C4-2B (cell line): ENCODE data around the gene PKHD1.
"Not testable (repeated sequence)": the region's sequence is repeated elsewhere in the genome, so short reads cannot be mapped to it uniquely, and the experiment has no call there.

ENCODE experiments used
- H3K27ac ChIP-seq: fragments of 450-650 bp; 2 replicates; pipeline ENCODE4 v1.5.1; 2017
- ZFX ChIP-seq: fragments of 450-650 bp; IDR thresholded peaks from 2 replicates; pipeline ENCODE4 v1.6.1; 2017
- TF ChIP-seq, protein P1 (sequence below): fragments of 450-650 bp; conservative IDR thresholded peaks from 2 replicates; pipeline ENCODE4 v1.5.1; 2017; ENCODE audit warnings: mild to moderate bottlenecking

The PKHD1 gene

GRCh38 chr6:51854876-51855275 lies 232.5 kb downstream of the PKHD1 start:
- no peak for TF ChIP-seq ZFX
- no peak overlapping the region for H3K27ac ChIP-seq

GRCh38 chr6:51854347-51854746 lies 233.1 kb downstream of the PKHD1 start:
- no peak for TF ChIP-seq ZFX
- TF ChIP-seq, protein P1, sequence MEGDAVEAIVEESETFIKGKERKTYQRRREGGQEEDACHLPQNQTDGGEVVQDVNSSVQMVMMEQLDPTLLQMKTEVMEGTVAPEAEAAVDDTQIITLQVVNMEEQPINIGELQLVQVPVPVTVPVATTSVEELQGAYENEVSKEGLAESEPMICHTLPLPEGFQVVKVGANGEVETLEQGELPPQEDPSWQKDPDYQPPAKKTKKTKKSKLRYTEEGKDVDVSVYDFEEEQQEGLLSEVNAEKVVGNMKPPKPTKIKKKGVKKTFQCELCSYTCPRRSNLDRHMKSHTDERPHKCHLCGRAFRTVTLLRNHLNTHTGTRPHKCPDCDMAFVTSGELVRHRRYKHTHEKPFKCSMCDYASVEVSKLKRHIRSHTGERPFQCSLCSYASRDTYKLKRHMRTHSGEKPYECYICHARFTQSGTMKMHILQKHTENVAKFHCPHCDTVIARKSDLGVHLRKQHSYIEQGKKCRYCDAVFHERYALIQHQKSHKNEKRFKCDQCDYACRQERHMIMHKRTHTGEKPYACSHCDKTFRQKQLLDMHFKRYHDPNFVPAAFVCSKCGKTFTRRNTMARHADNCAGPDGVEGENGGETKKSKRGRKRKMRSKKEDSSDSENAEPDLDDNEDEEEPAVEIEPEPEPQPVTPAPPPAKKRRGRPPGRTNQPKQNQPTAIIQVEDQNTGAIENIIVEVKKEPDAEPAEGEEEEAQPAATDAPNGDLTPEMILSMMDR = no peak

DNA sequence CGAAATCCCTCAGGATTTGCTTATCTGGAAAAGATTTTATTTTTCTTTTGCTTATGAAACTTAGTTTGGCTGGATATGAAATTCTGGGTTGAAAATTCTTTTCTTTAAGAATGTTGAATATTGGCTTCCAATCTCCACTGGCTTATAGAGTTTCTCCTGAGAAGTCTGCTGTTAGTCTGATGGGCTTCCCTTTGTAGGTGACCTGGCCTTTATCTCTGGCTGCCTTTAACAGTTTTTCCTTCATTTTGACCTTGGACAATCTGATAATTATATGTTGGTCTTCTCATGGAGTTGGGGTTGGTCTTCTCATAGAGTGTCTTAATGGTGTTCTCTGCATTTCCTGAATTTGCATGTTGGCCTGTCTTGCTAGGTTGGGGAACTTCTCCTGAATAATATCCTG lies 234.3 kb downstream of the PKHD1 start:
- H3K27ac ChIP-seq = not testable (repeated sequence)

More at GRCh38 chr6:51854347-51854746, 233.1 kb downstream of the PKHD1 start:
- H3K27ac ChIP-seq = no peak overlapping the region

DNA sequence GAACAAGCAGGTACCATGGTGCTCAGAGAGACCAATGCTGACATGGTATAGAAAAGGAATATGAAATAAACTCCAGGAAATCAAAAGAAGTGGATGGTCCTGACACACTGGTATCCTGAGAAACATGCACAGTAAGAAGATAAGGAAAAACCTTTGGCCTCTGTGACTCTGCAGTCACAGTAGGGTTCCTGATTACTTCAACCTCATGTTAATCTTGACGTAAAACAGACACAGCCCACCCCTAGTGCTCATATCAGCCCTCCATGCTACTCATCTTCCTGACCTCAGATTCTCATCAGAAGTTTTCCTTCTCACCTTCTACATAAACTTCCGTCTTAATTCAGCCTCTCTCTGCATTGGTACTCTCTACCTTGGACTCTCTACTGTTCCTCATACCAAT lies 240.9 kb downstream of the PKHD1 start:
- TF ChIP-seq, protein P1 = no peak
- TF ChIP-seq ZFX = no peak
- H3K27ac ChIP-seq = no peak overlapping the region

GRCh38 chr6:51844336-51844735 lies 243.1 kb downstream of the PKHD1 start:
- TF ChIP-seq ZFX = no peak
- TF ChIP-seq, protein P1 = peak; percentile 80
- peak overlapping the region; percentile 39; the same call in 1 of the 2 replicates for H3K27ac ChIP-seq

GRCh38 chr6:51843456-51844056 lies 243.9 kb downstream of the PKHD1 start:
- no peak for TF ChIP-seq ZFX
- TF ChIP-seq, protein P1 = no peak
- H3K27ac ChIP-seq = peak overlapping the region; percentile 39; the same call in 1 of the 2 replicates

DNA sequence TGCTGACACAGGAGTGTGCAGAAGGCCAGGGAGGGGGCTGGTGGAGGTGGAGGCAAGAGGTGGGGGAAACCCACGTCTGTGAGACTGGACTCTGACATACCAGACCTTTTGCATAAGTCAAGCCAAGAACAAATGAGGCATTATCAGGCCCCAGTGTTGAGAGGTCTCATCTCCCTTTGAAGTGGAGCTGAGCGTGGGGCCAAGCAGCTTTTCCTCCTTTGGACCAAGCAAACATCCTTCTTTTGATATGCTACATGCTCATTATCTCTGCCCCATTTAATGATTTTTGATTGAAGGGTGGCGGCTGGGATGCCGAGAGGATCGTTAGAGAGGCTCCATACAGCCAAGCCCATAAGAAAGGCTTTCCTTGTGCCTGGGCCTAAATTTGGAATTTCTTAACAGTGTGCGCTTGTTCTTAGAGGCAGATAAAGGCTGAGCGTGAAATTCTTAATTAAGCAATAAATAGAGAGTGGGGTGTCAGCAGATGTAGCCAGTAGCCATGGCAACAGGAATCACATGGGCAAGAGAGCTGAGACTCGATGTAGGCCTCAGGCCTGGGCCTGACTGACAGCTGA lies 244.5 kb downstream of the PKHD1 start:
- H3K27ac ChIP-seq = peak overlapping the region; percentile 39
- TF ChIP-seq ZFX = peak; percentile 56; the same call in 1 of the 2 replicates
- TF ChIP-seq, protein P1 = no peak

GRCh38 chr6:51842061-51842803 lies 245.2 kb downstream of the PKHD1 start:
- TF ChIP-seq, protein P1 = no peak
- TF ChIP-seq ZFX = no peak
- H3K27ac ChIP-seq = peak overlapping the region; percentile 39
